PC-3 (cell line): ENCODE measurements around the gene PSPN. TPM values are rescaled to one million over a fixed set of nuclear protein-coding genes. Genes with fewer than 3 reads are reported as not detected.

Source experiments
- ATAC-seq: fragments of 200-7000 bp; cut with Tn5 transposase; 2 replicates; pipeline ENCODE4 v1.9.1; 2020; ENCODE audit warnings: mild to moderate bottlenecking, moderate library complexity
- BruUV-seq: library from RNA; stranded (reverse); fragments of 400-500 nt; replicated peaks from 2 replicates; lab custom pipeline; 2021; lab: Mats Ljungman, UMichigan
- CTCF ChIA-PET: fragments of 300-600 bp; sonication (Branson Sonifier 250); formaldehyde crosslinking; loops from one replicate; lab custom pipeline; 2022; ENCODE audit warnings: antibody characterized with exemption; lab: Charles Lee
- POLR2A ChIA-PET: fragments of 300-600 bp; sonication (Branson Sonifier 250); formaldehyde crosslinking; loops from one replicate; lab custom pipeline; 2022; ENCODE audit warnings: antibody characterized with exemption; ENCODE audit not compliant: unreplicated experiment; lab: Charles Lee
- DNase-seq: peaks from one replicate; pipeline ENCODE4 v3.0.0-alpha.2; 2015
- H2AFZ ChIP-seq: fragments of 300-600 bp; sonication (generic); 2 replicates; pipeline ENCODE4 v1.6.0; 2016; ENCODE audit warnings: antibody characterized with exemption, low read length
- H3F3A ChIP-seq: fragments of 300-600 bp; sonication (generic); one replicate; pipeline ENCODE4 v1.6.0; 2017; ENCODE audit warnings: antibody characterized with exemption, low read length, control low read depth, mild to moderate bottlenecking; ENCODE audit not compliant: unreplicated experiment
- H3K27ac ChIP-seq: fragments of 300-600 bp; sonication (generic); 2 replicates; pipeline ENCODE4 v1.5.1; 2016; ENCODE audit warnings: mild to moderate bottlenecking, low read length
- H3K27me3 ChIP-seq: fragments of 300-600 bp; sonication (generic); 2 replicates; pipeline ENCODE4 v1.6.1; 2016; ENCODE audit warnings: low read length, mixed read lengths
- H3K36me3 ChIP-seq: fragments of 300-600 bp; sonication (generic); 2 replicates; pipeline ENCODE4 v1.6.1; 2016; ENCODE audit warnings: low read depth, mixed run types, low read length, mixed read lengths
- H3K4me1 ChIP-seq: fragments of 300-600 bp; sonication (generic); 2 replicates; pipeline ENCODE4 v1.5.1; 2016; ENCODE audit warnings: low read length; ENCODE audit not compliant: insufficient read depth
- H3K4me2 ChIP-seq: fragments of 300-600 bp; sonication (generic); 2 replicates; pipeline ENCODE4 v1.6.0; 2016; ENCODE audit warnings: low read length
- H3K4me3 ChIP-seq: fragments of 300-600 bp; sonication (generic); 2 replicates; pipeline ENCODE4 v1.5.1; 2016; ENCODE audit warnings: mild to moderate bottlenecking, low read length, mixed read lengths
- H3K79me2 ChIP-seq: fragments of 300-600 bp; sonication (generic); 2 replicates; pipeline ENCODE4 v1.6.1; 2017; ENCODE audit warnings: low read length, mixed read lengths
- H3K9ac ChIP-seq: fragments of 300-600 bp; sonication (generic); 2 replicates; pipeline ENCODE4 v1.6.0; 2016; ENCODE audit warnings: mild to moderate bottlenecking, low read length
- H3K9me2 ChIP-seq: fragments of 300-600 bp; sonication (generic); replicated peaks from 2 replicates; pipeline ENCODE4 v1.6.1; 2016; ENCODE audit warnings: mixed run types, low read length, mixed read lengths
- H3K9me3 ChIP-seq: fragments of 300-600 bp; sonication (generic); 2 replicates; pipeline ENCODE4 v1.6.1; 2016; ENCODE audit warnings: low read length, mixed read lengths
- H4K20me1 ChIP-seq: fragments of 300-600 bp; sonication (generic); 2 replicates; pipeline ENCODE4 v1.6.1; 2016; ENCODE audit warnings: low read length, mixed read lengths
- CTCF ChIP-seq: fragments of 300-600 bp; sonication (generic); conservative IDR thresholded peaks from 2 replicates; pipeline ENCODE4 v1.5.1; 2017; ENCODE audit warnings: antibody characterized with exemption, low read depth, mild to moderate bottlenecking, low read length
- EZH2 ChIP-seq: fragments of 300-600 bp; sonication (generic); IDR thresholded peaks from one replicate; pipeline ENCODE4 v1.6.1; 2017; ENCODE audit warnings: antibody characterized with exemption, mild to moderate bottlenecking, low read length; ENCODE audit not compliant: unreplicated experiment
- EZH2phosphoT487 ChIP-seq: fragments of 300-600 bp; sonication (generic); IDR thresholded peaks from 2 replicates; pipeline ENCODE4 v1.6.1; 2018; ENCODE audit warnings: mild to moderate bottlenecking, antibody characterized with exemption, low read length, borderline replicate concordance
- intact Hi-C: fragments of 100-400 bp; cut with micrococcal nuclease; formaldehyde crosslinking; loops from 2 replicates; pipeline ENCODE4 v1.9.0; 2023
- total RNA-seq: library from RNA; depleted of rRNA; stranded (reverse); fragments of >200 nt; gene quantifications from 2 replicates; pipeline ENCODE4 v1.2.3, GENCODE V29; 2014

The PSPN gene
- total RNA-seq, 1 experiment from 2014 or later: 3.1 TPM

GRCh38 chr19:6394831-6395230 lies 19.1 kb upstream of the PSPN start:
- TF ChIP-seq CTCF (no peak), EZH2phosphoT487 (no peak), EZH2 (no peak)
- H3K9ac ChIP-seq: no peak overlapping the region
- ChIA-PET CTCF (no interaction called here), POLR2A (no interaction called here)
- no peak overlapping the region for H2AFZ ChIP-seq
- no peaks in the 10 kb centered on the region for H3K27me3 ChIP-seq
- intact Hi-C loops: no loop called here
- peaks cover 5% of the 10 kb centered on the region; the same call in 1 of the 2 replicates for H3K36me3 ChIP-seq
- H3K9me3 ChIP-seq: no peaks in the 10 kb centered on the region
- no peaks in the 10 kb centered on the region for H4K20me1 ChIP-seq
- DNase-seq (no peak), ATAC-seq (no peak)
- peaks cover 18% of the 10 kb centered on the region for H3K4me1 ChIP-seq
- H3K79me2 ChIP-seq: peaks cover 22% of the 10 kb centered on the region
- no peaks in the 10 kb centered on the region for H3K9me2 ChIP-seq
- no peak overlapping the region for H3K4me3 ChIP-seq
- H3K27ac ChIP-seq: no peak overlapping the region
- no TSS peak for BruUV-seq
- H3F3A ChIP-seq: no peaks in the 10 kb centered on the region
- H3K4me2 ChIP-seq: no peak overlapping the region

DNA sequence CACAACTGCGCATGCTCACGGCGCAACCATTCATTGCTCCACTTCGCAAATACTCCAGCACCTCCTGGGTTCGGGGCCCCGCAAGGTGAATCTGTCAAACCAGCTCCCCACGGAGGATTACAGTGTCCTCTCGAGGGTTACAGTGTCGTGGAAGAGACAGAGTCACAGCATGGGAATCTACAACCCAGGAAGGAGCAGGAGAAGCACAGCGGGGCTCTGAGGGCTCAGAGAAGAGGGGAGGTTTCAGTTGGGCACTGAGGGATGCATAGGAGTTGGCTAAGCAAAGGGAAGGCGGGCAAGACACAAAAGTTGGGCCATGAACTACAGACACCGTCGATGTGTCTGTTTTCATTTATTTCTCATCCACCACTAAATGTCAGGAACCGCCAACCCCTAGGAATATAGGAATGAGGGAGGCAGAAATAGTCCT lies 18.3 kb upstream of the PSPN start:
- peak overlapping the region; percentile 89 for H3K9ac ChIP-seq
- no peaks in the 10 kb centered on the region for H3F3A ChIP-seq
- H3K4me1 ChIP-seq: peaks cover 18% of the 10 kb centered on the region
- H2AFZ ChIP-seq: peak overlapping the region; percentile 99
- TF ChIP-seq EZH2phosphoT487: no peak
- no peak for TF ChIP-seq CTCF
- no peak for TF ChIP-seq EZH2
- ChIA-PET CTCF (interaction anchor here (0.6 kb wide), 1 partner anchor 28 kb away, joined by 3 read pairs; no protein-coding TSS in a partner anchor), POLR2A (no interaction called here)
- H3K79me2 ChIP-seq: peaks cover 22% of the 10 kb centered on the region
- TSS peak; percentile 90 for BruUV-seq
- H3K36me3 ChIP-seq: peaks cover 12% of the 10 kb centered on the region; the same call in 1 of the 2 replicates
- H3K27me3 ChIP-seq: no peaks in the 10 kb centered on the region
- H3K9me3 ChIP-seq: no peaks in the 10 kb centered on the region
- H3K4me3 ChIP-seq: peak overlapping the region; percentile 81
- ATAC-seq (no peak), DNase-seq (no peak)
- H3K9me2 ChIP-seq: no peaks in the 10 kb centered on the region
- H3K27ac ChIP-seq: peak overlapping the region; percentile 53; the same call in 1 of the 2 replicates
- peak overlapping the region; percentile 94 for H3K4me2 ChIP-seq
- intact Hi-C loops: loop anchor here (1.0 kb wide), 1 partner anchor 22 kb away; the partner anchor contains the start of gene ALKBH7
- H4K20me1 ChIP-seq: no peaks in the 10 kb centered on the region
